ENCODE results near the gene TRIOBP.

Gene TRIOBP

GRCh38 chr22:37820350-37820749 lies 123.5 kb downstream of the TRIOBP start:
- DNase-seq (ENCODE audit: insufficient read length, low spot score) (no peak), FAIRE-seq (no peak)

- FAIRE-seq, result no peak
- no peak for DNase-seq (ENCODE audit: insufficient read length, low spot score)
Observed at GRCh38 chr22:37822079-37822833, 125.4 kb downstream of the TRIOBP start.

GRCh38 chr22:37823134-37823985 lies 126.5 kb downstream of the TRIOBP start, which contains the start of gene GALR3:
Gene GALR3 (plus strand): TSS chr22:37823382. CDS start chr22:37823407, 25 bp downstream.
- no peak for DNase-seq (ENCODE audit: insufficient read length, low spot score)
- no peak for FAIRE-seq

- DNase-seq (ENCODE audit: insufficient read length, low spot score), result no peak
Observed at GRCh38 chr22:37824674-37825641, 128.1 kb downstream of the TRIOBP start.

More at GRCh38 chr22:37824674-37825641, 128.1 kb downstream of the TRIOBP start:
- no peak for FAIRE-seq
